ENCODE data around the gene TMEM266. TPM values are rescaled to one million over a fixed set of nuclear protein-coding genes. Genes with fewer than 3 reads are reported as not detected.

Gene TMEM266
- total RNA-seq, 2 experiments from 2014 or later = not detected

DNA sequence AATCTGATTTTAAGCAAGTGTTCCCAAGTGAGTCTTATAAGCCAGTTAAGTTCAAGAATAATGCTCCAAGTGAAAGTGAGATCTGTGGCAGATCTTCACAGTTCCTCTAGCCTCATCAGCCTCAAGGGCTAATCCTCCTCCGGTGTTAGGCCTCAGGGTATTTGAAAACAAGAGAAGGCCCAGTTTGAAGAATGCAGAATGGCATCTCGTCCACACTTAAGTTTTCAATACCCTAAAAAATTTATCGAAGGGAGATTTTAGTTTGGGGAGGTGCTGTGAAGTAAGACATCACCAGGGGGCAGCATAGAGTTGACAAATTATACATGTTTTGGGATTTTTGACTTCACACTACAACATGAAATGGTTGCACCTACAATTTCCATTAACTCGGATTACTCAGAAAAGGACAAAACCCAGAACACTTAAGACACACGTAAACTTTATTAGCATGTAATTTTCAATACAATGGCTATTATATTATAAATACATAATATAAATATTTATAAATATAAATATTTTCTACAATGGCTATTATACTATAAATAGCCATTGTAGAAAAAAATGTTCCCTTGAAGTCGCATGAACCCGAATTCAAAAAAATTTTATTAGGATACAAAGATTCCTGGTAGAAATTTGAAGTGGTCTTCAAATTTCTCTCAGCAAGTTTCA lies 2.3 kb upstream of the TMEM266 start:
- Mint-ChIP-seq H3K27ac (no peak overlapping the region), H3K4me3 (no peak overlapping the region), H3K4me1 (peaks cover 19% of the 10 kb centered on the region), H3K27me3 (peaks cover 62% of the 10 kb centered on the region), H3K9me3 (no peaks in the 10 kb centered on the region), H3K36me3 (ENCODE audit: low read depth) (no peaks in the 10 kb centered on the region)
- ChIA-PET CTCF (interaction anchor here (0.9 to 4.2 kb wide), 4 partner anchors 8 to 256 kb away, joined by 3 to 18 read pairs (median 10); no protein-coding TSS in a partner anchor), POLR2A (interaction anchor here (0.7 kb wide), 1 partner anchor 92 kb away, joined by 3 read pairs; no protein-coding TSS in a partner anchor)
- peak; percentile 59 for DNase-seq

DNA sequence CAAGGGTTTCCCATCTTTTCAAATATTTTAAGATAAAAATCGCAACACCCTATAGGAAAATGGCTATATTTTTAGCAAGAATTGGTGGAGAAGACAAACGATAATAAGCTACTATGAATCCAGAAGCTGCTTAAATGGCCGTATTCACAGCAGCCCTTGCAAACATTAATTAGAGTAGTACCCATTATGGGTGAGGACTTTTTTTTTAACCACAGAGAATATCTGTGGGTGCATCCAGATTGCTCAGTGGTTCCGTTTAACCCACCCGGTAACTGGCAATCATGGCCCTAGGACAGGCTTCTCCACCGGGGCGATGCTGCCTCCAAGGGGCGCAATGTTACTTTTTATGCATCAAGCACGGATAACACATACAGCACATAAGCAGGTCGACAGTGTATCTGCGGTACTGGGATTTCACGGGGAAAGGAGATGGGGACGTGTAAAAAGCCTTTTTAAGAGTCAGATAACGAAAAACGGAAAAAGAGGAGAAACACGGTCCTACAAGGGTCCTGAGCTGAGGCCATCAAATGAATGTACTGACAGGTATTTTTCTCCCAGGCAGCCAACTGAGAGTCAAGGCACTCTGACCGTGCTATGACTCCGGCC lies 968 bp upstream of the TMEM266 start:
- DNase-seq = no peak
- peaks cover 19% of the 10 kb centered on the region for H3K4me1 Mint-ChIP-seq
- H3K27ac Mint-ChIP-seq = no peak overlapping the region
- H3K36me3 Mint-ChIP-seq (ENCODE audit: low read depth) = no peaks in the 10 kb centered on the region
- POLR2A ChIA-PET = no interaction called here
- peak overlapping the region; percentile 50 for H3K4me3 Mint-ChIP-seq
- CTCF ChIA-PET = interaction anchor here (0.8 to 4.2 kb wide), 5 partner anchors 11 to 91 kb away, joined by 3 to 18 read pairs (median 3); no protein-coding TSS in a partner anchor
- peaks cover 72% of the 10 kb centered on the region for H3K27me3 Mint-ChIP-seq
- no peaks in the 10 kb centered on the region for H3K9me3 Mint-ChIP-seq

DNA sequence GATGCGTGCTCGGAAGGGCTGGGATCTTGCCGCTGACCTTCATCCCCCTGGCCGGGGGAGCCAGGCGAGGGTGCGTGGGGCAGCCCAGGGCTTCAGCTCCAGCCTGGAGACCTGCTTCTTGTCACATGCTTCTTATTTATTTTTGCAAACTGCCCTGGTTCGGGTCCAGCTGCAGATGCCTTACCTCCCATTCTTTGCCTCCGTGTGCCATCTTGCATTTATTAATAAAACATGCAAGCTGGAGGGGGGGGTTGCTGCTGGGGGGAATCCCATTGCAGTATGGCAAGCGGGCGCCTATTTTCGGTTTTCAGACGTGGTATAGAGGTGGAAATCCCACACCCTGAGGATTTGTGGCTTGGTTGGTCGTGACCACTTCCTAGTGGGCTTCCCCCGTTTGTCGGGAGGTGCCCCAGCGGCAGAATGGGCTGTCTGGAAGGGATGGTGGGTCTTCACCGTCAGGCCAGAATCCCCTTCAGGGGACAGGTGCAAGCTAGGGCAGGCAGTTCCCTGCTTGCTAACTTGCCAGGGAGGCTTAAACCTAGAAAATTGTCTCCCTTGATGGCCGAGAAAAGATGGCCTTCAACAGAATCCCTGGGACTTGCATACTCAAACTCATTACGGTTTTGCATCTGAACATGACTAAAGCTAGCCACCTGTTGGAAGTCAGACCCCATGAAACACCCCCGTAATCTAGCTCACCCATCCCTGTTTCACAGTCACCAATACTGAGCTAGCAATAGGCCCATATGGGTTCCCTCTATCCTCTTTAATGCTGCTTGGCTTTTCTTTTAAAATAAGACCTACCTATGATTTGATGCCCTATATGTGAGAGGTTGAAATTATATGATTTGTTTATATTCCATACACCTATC lies 569 bp downstream of the TMEM266 start:
- POLR2A ChIA-PET = no interaction called here
- Mint-ChIP-seq H3K27ac (no peak overlapping the region), H3K4me3 (peak overlapping the region; percentile 60), H3K9me3 (no peaks in the 10 kb centered on the region), H3K27me3 (peaks cover 79% of the 10 kb centered on the region), H3K36me3 (ENCODE audit: low read depth) (no peaks in the 10 kb centered on the region), H3K4me1 (peaks cover 26% of the 10 kb centered on the region)
- CTCF ChIA-PET = interaction anchor here (1.0 to 4.2 kb wide), 3 partner anchors 67 to 89 kb away, joined by 3 to 18 read pairs (median 15); no protein-coding TSS in a partner anchor
- DNase-seq = peak; percentile 9

DNA sequence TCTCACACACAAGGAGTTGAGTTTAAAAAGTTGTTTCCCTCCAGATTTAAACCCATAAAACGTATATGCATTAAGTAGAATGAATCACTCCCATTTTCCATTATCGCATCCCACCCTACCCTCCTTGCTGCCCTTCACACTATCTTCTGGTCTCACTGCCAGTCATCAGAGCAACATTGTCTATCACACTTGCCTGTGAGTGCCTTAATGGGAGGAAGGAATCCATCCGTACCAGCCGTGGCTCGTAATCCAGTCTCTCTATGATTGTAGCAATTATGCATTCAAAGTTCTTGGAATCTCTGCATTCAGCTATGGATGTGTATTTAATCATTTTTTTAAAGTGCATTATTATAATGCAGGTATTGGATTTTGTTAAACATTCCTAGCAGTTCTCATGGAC lies 1.9 kb downstream of the TMEM266 start:
- Mint-ChIP-seq H3K36me3 (ENCODE audit: low read depth) (no peaks in the 10 kb centered on the region), H3K27ac (no peak overlapping the region), H3K27me3 (peaks cover 80% of the 10 kb centered on the region), H3K9me3 (no peaks in the 10 kb centered on the region), H3K4me3 (no peak overlapping the region), H3K4me1 (peaks cover 33% of the 10 kb centered on the region)
- ChIA-PET CTCF (interaction anchor here (0.6 to 4.2 kb wide), 3 partner anchors 24 to 92 kb away, joined by 3 to 18 read pairs (median 3); no protein-coding TSS in a partner anchor), POLR2A (no interaction called here)
- DNase-seq = no peak

- DNase-seq = no peak
- ChIA-PET POLR2A (no interaction called here), CTCF (interaction anchor here (1.1 kb wide), 1 partner anchor 92 kb away, joined by 3 read pairs; no protein-coding TSS in a partner anchor)
- Mint-ChIP-seq H3K4me1 (peaks cover 27% of the 10 kb centered on the region), H3K27ac (no peak overlapping the region), H3K36me3 (ENCODE audit: low read depth) (no peaks in the 10 kb centered on the region), H3K9me3 (no peaks in the 10 kb centered on the region), H3K27me3 (peaks cover 80% of the 10 kb centered on the region), H3K4me3 (no peak overlapping the region)
These were observed 2.5 kb downstream of the TMEM266 start for GRCh38 chr15:76062286-76062685.

- H3K27me3 Mint-ChIP-seq = peaks cover 65% of the 10 kb centered on the region
- H3K4me1 Mint-ChIP-seq = peaks cover 14% of the 10 kb centered on the region
- H3K27ac Mint-ChIP-seq = no peak overlapping the region
- H3K9me3 Mint-ChIP-seq = no peaks in the 10 kb centered on the region
- ChIA-PET POLR2A (no interaction called here), CTCF (no interaction called here)
- H3K36me3 Mint-ChIP-seq (ENCODE audit: low read depth) = no peaks in the 10 kb centered on the region
- no peak overlapping the region for H3K4me3 Mint-ChIP-seq
- no peak for DNase-seq
These were observed 4.6 kb downstream of the TMEM266 start for GRCh38 chr15:76064375-76064774.

DNA sequence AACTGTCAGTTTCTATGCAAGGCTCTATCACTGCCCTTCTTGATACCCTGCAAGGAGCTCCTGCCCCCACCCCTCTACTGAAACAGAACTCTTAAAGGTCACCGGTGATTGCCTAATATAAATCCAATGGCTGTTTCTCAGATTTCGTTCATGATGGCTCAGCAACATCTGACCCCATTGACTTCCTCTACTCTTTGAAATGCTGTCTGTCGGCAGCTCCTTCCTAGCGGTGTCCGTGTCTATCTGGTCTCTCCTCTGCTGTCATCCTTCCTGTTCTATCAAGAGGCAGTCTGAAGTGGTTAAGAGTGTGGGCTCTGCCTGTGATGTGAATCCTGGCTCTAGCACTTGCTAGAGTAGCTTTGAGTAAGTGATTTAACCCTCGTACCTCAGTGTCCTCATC lies 5.5 kb downstream of the TMEM266 start:
- CTCF ChIA-PET = interaction anchor here (0.8 to 1.4 kb wide), 2 partner anchors 9 to 85 kb away, joined by 3 to 6 read pairs; no protein-coding TSS in a partner anchor
- Mint-ChIP-seq H3K4me3 (no peak overlapping the region), H3K36me3 (ENCODE audit: low read depth) (no peaks in the 10 kb centered on the region), H3K27me3 (peaks cover 64% of the 10 kb centered on the region), H3K9me3 (no peaks in the 10 kb centered on the region), H3K27ac (no peak overlapping the region), H3K4me1 (peaks cover 14% of the 10 kb centered on the region)
- peak; percentile 52 for DNase-seq
- POLR2A ChIA-PET = no interaction called here

GRCh38 chr15:76065793-76066192 lies 6.0 kb downstream of the TMEM266 start:
- no peaks in the 10 kb centered on the region for H3K9me3 Mint-ChIP-seq
- ChIA-PET CTCF (interaction anchor here (0.8 to 1.4 kb wide), 2 partner anchors 9 to 84 kb away, joined by 3 to 6 read pairs; no protein-coding TSS in a partner anchor), POLR2A (no interaction called here)
- DNase-seq = no peak
- peaks cover 58% of the 10 kb centered on the region for H3K27me3 Mint-ChIP-seq
- H3K36me3 Mint-ChIP-seq (ENCODE audit: low read depth) = no peaks in the 10 kb centered on the region
- H3K4me3 Mint-ChIP-seq = no peak overlapping the region
- H3K27ac Mint-ChIP-seq = no peak overlapping the region
- H3K4me1 Mint-ChIP-seq = peaks cover 14% of the 10 kb centered on the region

DNA sequence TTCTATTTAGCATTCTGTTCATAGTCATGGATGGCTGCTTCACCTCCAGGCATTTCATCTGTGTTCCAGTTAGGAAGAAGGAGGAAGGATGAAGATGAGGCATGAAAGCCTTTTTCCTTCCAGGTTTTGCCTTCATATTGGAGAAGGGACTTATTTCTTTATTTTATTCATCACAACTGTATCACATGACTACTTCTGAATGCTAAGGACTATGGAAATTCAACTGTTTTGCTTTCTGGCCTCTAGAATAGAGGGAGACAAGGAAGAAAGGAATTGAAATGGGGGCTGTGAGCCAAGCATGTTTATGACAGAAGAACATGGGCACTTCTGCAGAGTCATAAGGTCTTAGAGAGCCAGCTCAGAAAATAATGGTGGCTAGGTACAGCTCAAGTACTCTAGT lies 10.4 kb downstream of the TMEM266 start:
- CTCF ChIA-PET = no interaction called here
- peaks cover 17% of the 10 kb centered on the region for H3K27me3 Mint-ChIP-seq

GRCh38 chr15:76070921-76071635 lies 11.3 kb downstream of the TMEM266 start:
- CTCF ChIA-PET = interaction anchor here (0.6 kb wide), 1 partner anchor 116 kb away, joined by 3 read pairs; no protein-coding TSS in a partner anchor
- H3K4me3 Mint-ChIP-seq = no peak overlapping the region
- H3K27ac Mint-ChIP-seq = no peak overlapping the region
- DNase-seq = no peak
- POLR2A ChIA-PET = no interaction called here
- no peaks in the 10 kb centered on the region for H3K9me3 Mint-ChIP-seq
- H3K27me3 Mint-ChIP-seq = peaks cover 9% of the 10 kb centered on the region
- H3K4me1 Mint-ChIP-seq = peaks cover under 1% of the 10 kb centered on the region
- no peaks in the 10 kb centered on the region for H3K36me3 Mint-ChIP-seq (ENCODE audit: low read depth)

More for the DNA sequence above, 10.4 kb downstream of the TMEM266 start:
- no peak for DNase-seq
- H3K9me3 Mint-ChIP-seq = no peaks in the 10 kb centered on the region
- H3K4me1 Mint-ChIP-seq = peaks cover 9% of the 10 kb centered on the region
- no peak overlapping the region for H3K4me3 Mint-ChIP-seq
- no peak overlapping the region for H3K27ac Mint-ChIP-seq
- POLR2A ChIA-PET = no interaction called here
- no peaks in the 10 kb centered on the region for H3K36me3 Mint-ChIP-seq (ENCODE audit: low read depth)

DNA sequence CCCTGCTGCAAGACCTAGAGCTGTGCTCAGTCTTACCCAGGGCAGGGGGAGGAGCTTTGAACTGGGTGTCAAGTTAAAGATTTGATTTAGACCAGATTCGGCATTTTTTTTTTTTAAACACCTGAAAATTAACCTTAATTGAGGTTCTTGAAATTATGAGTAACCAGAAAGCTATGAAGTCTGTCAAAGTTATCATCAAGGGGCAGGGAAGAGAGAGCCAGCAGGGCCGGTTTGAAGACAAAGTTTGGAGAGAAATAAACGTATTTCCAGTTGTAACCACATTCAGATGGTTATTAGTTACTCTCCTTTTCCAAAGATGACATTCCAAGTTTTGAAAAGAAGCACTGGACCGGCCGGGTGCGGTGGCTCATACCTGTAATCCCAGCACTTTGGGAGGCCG lies 12.0 kb downstream of the TMEM266 start:
- ChIA-PET CTCF (no interaction called here), POLR2A (no interaction called here)
- Mint-ChIP-seq H3K36me3 (ENCODE audit: low read depth) (no peaks in the 10 kb centered on the region), H3K4me1 (no peaks in the 10 kb centered on the region), H3K27me3 (peaks cover 8% of the 10 kb centered on the region), H3K9me3 (no peaks in the 10 kb centered on the region), H3K27ac (no peak overlapping the region), H3K4me3 (no peak overlapping the region)
- no peak for DNase-seq

DNA sequence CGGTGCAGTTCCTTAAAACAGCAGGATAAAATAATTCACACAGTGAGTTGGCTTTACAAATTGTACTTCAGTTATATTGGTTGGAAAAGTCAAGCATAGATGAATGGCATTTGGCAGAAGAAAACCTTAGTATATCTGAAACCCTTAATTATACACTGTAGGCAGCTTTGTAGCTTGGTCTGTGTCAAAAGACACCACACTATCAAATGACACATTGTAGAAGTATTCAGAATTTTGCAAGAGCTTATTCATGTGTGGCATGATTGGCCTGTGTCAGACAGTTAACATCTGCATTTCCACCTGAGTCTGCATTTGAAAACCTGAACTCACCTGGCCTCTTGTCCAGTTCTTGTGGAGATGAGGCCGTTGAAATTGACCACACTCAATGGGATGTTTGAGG lies 13.8 kb downstream of the TMEM266 start:
- no peak overlapping the region for H3K27ac Mint-ChIP-seq
- H3K36me3 Mint-ChIP-seq (ENCODE audit: low read depth) = no peaks in the 10 kb centered on the region
- peaks cover 6% of the 10 kb centered on the region for H3K27me3 Mint-ChIP-seq
- peaks cover 4% of the 10 kb centered on the region for H3K4me1 Mint-ChIP-seq
- DNase-seq = no peak
- no peak overlapping the region for H3K4me3 Mint-ChIP-seq
- CTCF ChIA-PET = no interaction called here
- H3K9me3 Mint-ChIP-seq = no peaks in the 10 kb centered on the region
- POLR2A ChIA-PET = no interaction called here
